HUES64 (cell line): ENCODE results near the gene RPP21.

Experiments
- H3K27ac ChIP-seq: 2 replicates; pipeline ENCODE4 v1.7.0; 2013; ENCODE audit warnings: low read depth, low read length, inconsistent platforms
- H3K27me3 ChIP-seq: 2 replicates; pipeline ENCODE4 v1.6.1; 2013; ENCODE audit warnings: mild to moderate bottlenecking, low read length; ENCODE audit not compliant: insufficient read depth
- H3K36me3 ChIP-seq: 2 replicates; pipeline ENCODE4 v1.6.1; 2013; ENCODE audit warnings: mild to moderate bottlenecking, low read length; ENCODE audit not compliant: insufficient read depth
- H3K4me1 ChIP-seq: 2 replicates; pipeline ENCODE4 v1.6.1; 2013; ENCODE audit warnings: mild to moderate bottlenecking, low read length, moderate library complexity; ENCODE audit not compliant: insufficient read depth
- H3K4me3 ChIP-seq: 2 replicates; pipeline ENCODE4 v1.5.1; 2013; ENCODE audit warnings: mild to moderate bottlenecking, low read length, moderate library complexity
- H3K9ac ChIP-seq: 2 replicates; pipeline ENCODE4 v1.6.1; 2013; ENCODE audit warnings: mild to moderate bottlenecking, low read depth, low read length
- H3K9me3 ChIP-seq: 2 replicates; pipeline ENCODE4 v1.6.1; 2013; ENCODE audit warnings: low read depth, low read length; ENCODE audit not compliant: insufficient read depth
- WGBS: fragments of 150-250, 120-280 bp; methylation state at CpG from one replicate; pipeline ENCODE4 v1.1.7; 2013; ENCODE audit warnings: missing lambda C conversion rate; 5-methylcytosine and 5-hydroxymethylcytosine counted together

The RPP21 gene

DNA sequence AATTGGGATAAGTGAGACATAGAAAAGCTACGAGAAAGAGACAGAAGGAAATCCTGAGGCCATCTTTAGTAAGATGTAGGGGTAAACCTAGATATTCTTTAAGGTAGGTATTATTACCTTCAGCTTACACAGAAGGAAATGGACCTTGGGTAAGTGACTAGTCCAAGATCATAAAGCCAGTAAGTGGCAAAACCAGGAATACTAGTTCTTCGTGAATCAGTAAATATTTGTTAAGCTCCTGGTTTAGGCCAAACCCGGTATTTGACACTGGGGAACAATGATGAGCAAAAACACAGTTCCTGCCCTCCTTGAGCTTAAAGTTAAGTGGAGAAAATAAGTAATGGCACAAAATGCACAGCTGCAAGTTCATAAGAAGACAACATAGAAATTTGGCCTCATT, 13.0 kb upstream of the RPP21 start:
- 96% methylated on average over 3 of the region's 3 CpGs for WGBS
- Histone ChIP-seq H3K36me3 (peaks cover 78% of the 10 kb centered on the region), H3K9me3 (no peaks in the 10 kb centered on the region)

GRCh38 chr6:30334075-30334783, 10.7 kb upstream of the RPP21 start:
- 90% methylated on average over 2 of the region's 2 CpGs for WGBS
- Histone ChIP-seq H3K9me3 (no peaks in the 10 kb centered on the region), H3K9ac (no peak overlapping the region), H3K27ac (no peak overlapping the region), H3K36me3 (peaks cover 92% of the 10 kb centered on the region), H3K27me3 (no peaks in the 10 kb centered on the region), H3K4me1 (no peaks in the 10 kb centered on the region), H3K4me3 (no peak overlapping the region)

More for the DNA sequence above, 13.0 kb upstream of the RPP21 start:
- Histone ChIP-seq H3K4me3 (no peak overlapping the region), H3K27ac (no peak overlapping the region), H3K9ac (no peak overlapping the region), H3K4me1 (peaks cover 3% of the 10 kb centered on the region; the same call in 1 of the 2 replicates), H3K27me3 (no peaks in the 10 kb centered on the region)

GRCh38 chr6:30340589-30341054, 4.3 kb upstream of the RPP21 start:
- WGBS: 94% methylated on average over 5 of the region's 6 CpGs
- H3K36me3 ChIP-seq: peaks cover 68% of the 10 kb centered on the region
- H3K9me3 ChIP-seq: no peaks in the 10 kb centered on the region
- H3K4me3 ChIP-seq: no peak overlapping the region
- no peaks in the 10 kb centered on the region for H3K27me3 ChIP-seq
- peaks cover under 1% of the 10 kb centered on the region; the same call in 1 of the 2 replicates for H3K4me1 ChIP-seq
- no peak overlapping the region for H3K27ac ChIP-seq
- H3K9ac ChIP-seq: no peak overlapping the region

GRCh38 chr6:30341218-30341617, 3.7 kb upstream of the RPP21 start:
- H3K4me3 ChIP-seq: no peak overlapping the region
- peaks cover 6% of the 10 kb centered on the region for H3K4me1 ChIP-seq
- H3K36me3 ChIP-seq: peaks cover 62% of the 10 kb centered on the region
- H3K9me3 ChIP-seq: no peaks in the 10 kb centered on the region
- no peaks in the 10 kb centered on the region for H3K27me3 ChIP-seq
- no peak overlapping the region for H3K9ac ChIP-seq
- WGBS: 100% methylated on average over 3 of the region's 3 CpGs
- H3K27ac ChIP-seq: no peak overlapping the region

DNA sequence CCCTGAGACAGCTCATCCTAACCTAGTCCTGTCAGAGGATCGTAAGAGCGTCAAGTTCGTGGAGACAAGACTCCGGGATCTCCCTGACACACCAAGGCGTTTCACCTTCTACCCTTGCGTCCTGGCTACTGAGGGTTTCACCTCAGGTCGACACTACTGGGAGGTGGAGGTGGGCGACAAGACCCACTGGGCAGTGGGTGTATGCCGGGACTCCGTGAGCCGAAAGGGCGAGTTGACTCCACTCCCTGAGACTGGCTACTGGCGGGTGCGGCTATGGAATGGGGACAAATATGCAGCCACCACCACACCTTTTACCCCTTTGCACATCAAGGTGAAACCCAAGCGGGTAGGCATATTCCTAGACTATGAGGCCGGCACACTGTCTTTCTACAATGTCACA, 3.2 kb upstream of the RPP21 start:
- Histone ChIP-seq H3K27ac (no peak overlapping the region), H3K9ac (no peak overlapping the region), H3K9me3 (no peaks in the 10 kb centered on the region), H3K27me3 (no peaks in the 10 kb centered on the region), H3K4me1 (peaks cover 6% of the 10 kb centered on the region), H3K4me3 (no peak overlapping the region), H3K36me3 (peaks cover 61% of the 10 kb centered on the region)
- 95% methylated on average over 16 of the region's 16 CpGs for WGBS

GRCh38 chr6:30344191-30344867, 627 bp upstream of the RPP21 start:
- Histone ChIP-seq H3K4me1 (peaks cover 6% of the 10 kb centered on the region), H3K9me3 (no peaks in the 10 kb centered on the region), H3K27me3 (no peaks in the 10 kb centered on the region), H3K27ac (no peak overlapping the region), H3K9ac (no peak overlapping the region), H3K4me3 (peak overlapping the region; percentile 83), H3K36me3 (peaks cover 48% of the 10 kb centered on the region)
- WGBS: 62% methylated on average over 4 of the region's 4 CpGs

DNA sequence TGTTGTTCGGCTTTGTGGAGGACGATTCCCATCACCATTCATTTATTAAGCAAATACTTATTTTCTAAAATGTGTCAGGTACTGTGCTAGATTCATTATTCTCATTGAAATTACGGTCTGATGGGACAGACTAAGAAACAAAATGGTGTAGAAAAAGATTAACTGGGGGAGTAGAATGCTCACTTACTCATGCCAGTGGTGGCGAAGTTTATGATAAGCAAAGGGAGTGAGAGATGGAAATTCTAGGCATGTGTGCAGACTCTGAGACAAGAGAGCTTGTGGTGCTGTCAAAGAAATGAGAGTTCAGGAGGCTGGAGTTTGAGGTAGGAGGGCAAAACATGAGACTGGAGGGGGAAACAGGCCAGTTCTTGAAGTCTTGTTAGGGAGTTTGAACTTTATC, 896 bp downstream of the RPP21 start:
- H3K9ac ChIP-seq: peak overlapping the region; percentile 46; the same call in 1 of the 2 replicates
- WGBS: 83% methylated on average over 2 of the region's 4 CpGs
- peak overlapping the region; percentile 83 for H3K4me3 ChIP-seq
- peaks cover 33% of the 10 kb centered on the region for H3K36me3 ChIP-seq
- no peaks in the 10 kb centered on the region for H3K9me3 ChIP-seq
- no peaks in the 10 kb centered on the region for H3K27me3 ChIP-seq
- H3K4me1 ChIP-seq: peaks cover 6% of the 10 kb centered on the region
- no peak overlapping the region for H3K27ac ChIP-seq

DNA sequence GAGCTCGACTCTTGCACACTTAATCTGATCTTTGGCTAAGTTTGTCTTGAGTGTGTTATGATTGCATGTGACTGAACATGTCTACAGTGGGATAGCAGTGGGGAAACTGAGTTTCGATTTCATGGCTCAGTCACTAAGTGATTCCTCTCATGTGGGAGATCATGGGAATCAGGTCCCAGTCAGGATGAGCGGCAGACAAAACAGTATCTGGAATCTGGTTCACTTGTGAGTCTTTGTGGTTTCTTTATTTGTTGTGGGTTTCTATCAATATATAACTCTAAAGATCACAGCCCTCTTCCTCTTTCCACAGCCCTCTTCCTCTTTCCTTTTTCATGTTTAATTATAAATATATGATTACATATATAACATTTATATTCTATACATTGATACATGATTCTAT, 4.0 kb downstream of the RPP21 start:
- Histone ChIP-seq H3K36me3 (peaks cover 13% of the 10 kb centered on the region), H3K4me1 (peaks cover 6% of the 10 kb centered on the region), H3K9ac (no peak overlapping the region), H3K9me3 (no peaks in the 10 kb centered on the region), H3K27ac (no peak overlapping the region), H3K27me3 (no peaks in the 10 kb centered on the region), H3K4me3 (no peak overlapping the region)
- 96% methylated on average over 3 of the region's 3 CpGs for WGBS

- H3K27ac ChIP-seq: no peak overlapping the region
- WGBS: 80% methylated on average over 3 of the region's 3 CpGs
- H3K9ac ChIP-seq: no peak overlapping the region
- no peaks in the 10 kb centered on the region for H3K27me3 ChIP-seq
- H3K4me3 ChIP-seq: no peak overlapping the region
- H3K4me1 ChIP-seq: peaks cover 6% of the 10 kb centered on the region
- H3K36me3 ChIP-seq: peaks cover 13% of the 10 kb centered on the region
- H3K9me3 ChIP-seq: no peaks in the 10 kb centered on the region
These were observed 4.6 kb downstream of the RPP21 start for GRCh38 chr6:30349421-30350177.

DNA sequence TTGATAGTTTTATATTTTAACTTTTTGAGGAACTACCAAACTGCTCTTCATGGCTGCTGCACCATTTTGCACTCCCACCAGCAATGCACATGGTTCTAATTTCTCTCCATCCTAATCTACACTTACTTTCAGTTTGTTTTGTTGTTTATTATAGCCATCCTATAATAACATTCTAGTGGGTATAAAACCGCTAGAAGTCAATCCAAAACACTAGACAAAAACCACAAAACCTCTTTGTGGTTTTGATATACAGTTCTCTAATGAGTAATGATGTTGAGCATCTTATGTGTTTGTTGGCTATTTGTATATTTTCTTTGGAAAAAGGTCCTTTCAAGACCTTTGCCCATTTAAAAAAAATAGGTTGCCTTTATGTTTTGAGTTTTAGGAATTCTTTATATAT, 5.6 kb downstream of the RPP21 start:
- WGBS: no CpG with 5 or more reads among the region's 1 CpG
- H3K27me3 ChIP-seq: no peaks in the 10 kb centered on the region
- H3K4me3 ChIP-seq: no peak overlapping the region
- no peak overlapping the region for H3K9ac ChIP-seq
- H3K4me1 ChIP-seq: peaks cover 9% of the 10 kb centered on the region
- peaks cover 13% of the 10 kb centered on the region for H3K36me3 ChIP-seq
- H3K9me3 ChIP-seq: no peaks in the 10 kb centered on the region
- H3K27ac ChIP-seq: no peak overlapping the region

DNA sequence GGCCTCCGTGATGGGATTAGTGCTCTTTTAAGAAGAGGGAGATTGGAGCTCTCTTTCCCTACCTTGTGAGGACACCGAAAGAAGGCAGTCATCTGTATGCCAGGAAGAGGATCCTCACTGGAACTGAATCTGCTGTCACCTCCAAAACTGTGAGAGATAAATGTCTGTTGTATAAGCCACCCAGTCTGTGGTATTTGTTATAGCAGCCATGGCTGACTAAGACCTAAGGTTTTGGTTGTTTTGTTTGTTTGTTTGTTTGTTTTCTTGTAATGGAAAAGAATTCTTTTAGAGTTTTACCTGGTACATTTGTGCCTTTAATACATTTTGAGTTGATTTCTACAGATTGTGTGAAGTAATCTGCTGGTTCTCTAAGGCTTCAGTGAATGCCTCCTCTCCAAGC, 7.6 kb downstream of the RPP21 start:
- H3K4me1 ChIP-seq: peaks cover 6% of the 10 kb centered on the region
- H3K4me3 ChIP-seq: no peak overlapping the region
- H3K36me3 ChIP-seq: 0 out of 2 replicates have a peak, but pooled peaks cover 1% of the 10 kb centered on the region
- H3K27me3 ChIP-seq: no peaks in the 10 kb centered on the region
- no peaks in the 10 kb centered on the region for H3K9me3 ChIP-seq
- WGBS: 89% methylated on average over 2 of the region's 2 CpGs
- no peak overlapping the region for H3K9ac ChIP-seq
- H3K27ac ChIP-seq: no peak overlapping the region
